SHP77 treated with DMSO at 0.1 percent for 48 hours (cell line): ENCODE data around the gene FAM193B.

Experiments
- DNase-seq: peaks from one replicate; lab custom pipeline; 2025; lab: John Stamatoyannopoulos, UW

FAM193B gene

GRCh38 chr5:177470759-177471536 lies 83.4 kb downstream of the FAM193B start:
- no peak for DNase-seq
